ENCODE results near the gene FUT4. TPM values are rescaled to one million over a fixed set of nuclear protein-coding genes. Genes with fewer than 3 reads are reported as not detected.
"Not testable (repeated sequence)": the region's sequence is repeated elsewhere in the genome, so short reads cannot be mapped to it uniquely, and the experiment has no call there.

The FUT4 gene
- total RNA-seq, 4 donors from 2014 or later: 14.9 to 39.0 (median 22.4) TPM

DNA sequence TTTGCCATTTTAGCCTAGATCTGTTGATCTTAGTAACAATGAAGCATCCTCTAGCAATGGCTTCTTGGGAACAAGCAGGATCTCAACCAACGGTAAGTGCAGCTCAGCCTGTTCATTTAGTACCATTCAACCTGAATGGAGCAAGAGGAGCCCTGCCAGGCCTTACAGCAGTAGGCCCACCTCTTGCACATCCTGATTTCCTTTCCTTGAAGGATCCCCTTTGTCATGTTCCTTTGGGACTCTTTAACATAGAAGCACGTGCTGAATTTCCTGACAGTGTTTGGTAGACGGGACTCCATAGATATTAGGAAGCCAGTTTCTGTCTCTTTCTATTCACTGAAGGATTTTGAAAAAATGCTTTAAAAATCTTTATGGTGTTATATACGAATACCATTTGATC is 25.0 kb downstream of the FUT4 start:
- WGBS, 2 donors (ENCODE audit: low coverage in 1 of 2): 82 to 94% methylated on average over 4 of the region's 4 CpGs
- DNase-seq: no peak
- H3K4me3 ChIP-seq: no peak overlapping the region
- peaks cover 0 to under 1% (median 0%) of the 10 kb centered on the region in 4 donors for H3K4me1 ChIP-seq
- intact Hi-C loops (cut with DNase I; ENCODE audit: low total_unique reads) (no loop called here), in situ Hi-C loops (cut with MboI; ENCODE audit: low pct_ligation_motif_present in 1 of 4, low pct_unique_long_range_greater_than_20kb in 1 of 4, low sequenced_read_pairs in 3 of 4) (no loop called here)
- H3K27ac ChIP-seq: no peak overlapping the region
- H3K9me3 ChIP-seq: no peaks in the 10 kb centered on the region
- no peaks in the 10 kb centered on the region for H3K27me3 ChIP-seq
- TF ChIP-seq CTCF (IDR thresholded peaks at IDR 0.05) (no peak), POLR2AphosphoS5 (IDR thresholded peaks at IDR 0.05) (no peak), POLR2A (IDR thresholded peaks at IDR 0.05) (no peak), EP300 (IDR thresholded peaks at IDR 0.05; ENCODE audit: low read depth) (no peak)
- no peaks in the 10 kb centered on the region for H3K36me3 ChIP-seq

DNA sequence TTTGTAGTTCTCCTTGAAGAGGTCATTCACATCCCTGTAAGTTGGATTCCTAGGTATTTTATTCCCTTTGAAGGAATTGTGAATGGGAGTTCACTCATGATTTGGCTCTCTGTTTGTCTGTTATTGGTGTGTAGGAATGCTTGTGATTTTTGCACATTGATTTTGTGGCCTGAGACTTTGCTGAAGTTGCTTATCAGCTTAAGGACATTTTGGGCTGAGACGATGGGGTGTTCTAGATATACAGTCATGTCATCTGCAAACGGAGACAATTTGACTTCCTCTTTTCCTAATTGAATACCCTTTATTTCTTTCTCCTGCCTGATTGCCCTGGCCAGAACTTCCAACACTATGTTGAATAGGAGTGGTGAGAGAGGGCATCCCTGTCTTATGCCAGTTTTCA is 29.3 kb downstream of the FUT4 start:
- intact Hi-C loops (cut with DNase I; ENCODE audit: low total_unique reads); in situ Hi-C loops (cut with MboI; ENCODE audit: low pct_ligation_motif_present in 1 of 4, low pct_unique_long_range_greater_than_20kb in 1 of 4, low sequenced_read_pairs in 3 of 4); H3K27ac ChIP-seq; H3K4me1 ChIP-seq; H3K36me3 ChIP-seq; H3K9me3 ChIP-seq; H3K4me3 ChIP-seq; H3K27me3 ChIP-seq; DNase-seq: not testable (repeated sequence)
- 62 to 83% methylated on average over 1 to 2 of the region's 2 CpGs for WGBS, 2 donors (ENCODE audit: low coverage in 1 of 2)

DNA sequence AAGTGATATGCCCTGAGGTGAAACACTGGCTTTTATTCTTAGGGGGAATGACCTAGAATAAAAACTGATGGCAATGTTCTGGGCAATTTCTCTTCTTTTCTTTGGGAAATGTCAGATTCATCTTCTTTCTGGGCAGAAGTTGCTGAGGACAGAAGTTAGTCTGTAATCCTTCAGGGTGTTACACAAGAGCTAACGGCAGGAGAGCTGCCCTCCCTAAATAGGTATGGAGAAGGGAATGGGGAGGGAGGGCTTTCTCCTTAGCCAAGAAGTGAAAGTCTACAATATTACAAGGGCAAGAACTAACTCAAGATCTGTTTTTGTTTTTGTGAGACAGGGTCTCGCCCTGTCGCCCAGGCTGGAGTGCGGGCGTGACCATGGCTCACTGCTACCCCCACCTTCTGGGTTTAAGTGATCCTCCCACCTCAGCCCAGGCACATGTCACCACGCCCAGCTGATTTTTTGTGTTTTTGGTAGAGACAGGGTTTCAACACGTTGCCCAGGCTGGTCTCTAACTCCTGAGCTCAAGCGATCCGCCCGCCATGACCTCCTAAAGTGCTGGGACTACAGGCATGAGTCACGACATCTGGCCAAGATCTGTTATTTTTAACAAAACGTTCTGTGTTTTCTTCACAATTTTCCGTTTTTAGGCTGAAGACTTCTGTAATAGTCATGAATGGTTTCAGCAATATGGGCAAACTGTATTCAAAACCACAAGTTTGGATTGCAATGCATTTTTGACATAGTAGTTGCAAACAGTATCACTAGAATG is 30.7 kb downstream of the FUT4 start:
- Histone ChIP-seq H3K9me3 (no peaks in the 10 kb centered on the region), H3K36me3 (no peaks in the 10 kb centered on the region), H3K27ac (no peak overlapping the region), H3K4me3 (no peak overlapping the region), H3K27me3 (no peaks in the 10 kb centered on the region), H3K4me1 (peaks cover 0 to 6% (median 0%) of the 10 kb centered on the region in 4 donors)
- WGBS, 2 donors (ENCODE audit: low coverage in 1 of 2): 65 to 79% methylated on average over 2 to 13 of the region's 13 CpGs
- intact Hi-C loops (cut with DNase I; ENCODE audit: low total_unique reads): no loop called here
- no peak for DNase-seq
- in situ Hi-C loops (cut with MboI; ENCODE audit: low pct_ligation_motif_present in 1 of 4, low pct_unique_long_range_greater_than_20kb in 1 of 4, low sequenced_read_pairs in 3 of 4): no loop called here
- TF ChIP-seq CTCF (IDR thresholded peaks at IDR 0.05) (no peak), POLR2A (IDR thresholded peaks at IDR 0.05) (no peak), EP300 (IDR thresholded peaks at IDR 0.05; ENCODE audit: low read depth) (no peak), POLR2AphosphoS5 (IDR thresholded peaks at IDR 0.05) (no peak)

GRCh38 chr11:94576306-94576705 is 32.6 kb downstream of the FUT4 start:
- intact Hi-C loops (cut with DNase I; ENCODE audit: low total_unique reads): no loop called here
- no peak for DNase-seq
- TF ChIP-seq POLR2AphosphoS5 (IDR thresholded peaks at IDR 0.05): no peak
- Histone ChIP-seq H3K4me1 (peaks cover 0 to 6% (median 0%) of the 10 kb centered on the region in 4 donors), H3K36me3 (no peaks in the 10 kb centered on the region), H3K9me3 (no peaks in the 10 kb centered on the region), H3K27ac (no peak overlapping the region), H3K27me3 (no peaks in the 10 kb centered on the region), H3K4me3 (no peak overlapping the region)
- 82 to 89% methylated on average over 4 to 5 of the region's 5 CpGs for WGBS, 2 donors (ENCODE audit: low coverage in 1 of 2)
- in situ Hi-C loops (cut with MboI; ENCODE audit: low pct_ligation_motif_present in 1 of 4, low pct_unique_long_range_greater_than_20kb in 1 of 4, low sequenced_read_pairs in 3 of 4): no loop called here

GRCh38 chr11:94577841-94578240 is 34.1 kb downstream of the FUT4 start:
- TF ChIP-seq POLR2AphosphoS5 (IDR thresholded peaks at IDR 0.05): no peak
- no peak for TF ChIP-seq CTCF (IDR thresholded peaks at IDR 0.05)
- TF ChIP-seq POLR2A (IDR thresholded peaks at IDR 0.05): no peak
- TF ChIP-seq EP300 (IDR thresholded peaks at IDR 0.05; ENCODE audit: low read depth): no peak
- no peak overlapping the region for H3K27ac ChIP-seq
- no peaks in the 10 kb centered on the region for H3K36me3 ChIP-seq
- H3K4me3 ChIP-seq: no peak overlapping the region
- H3K4me1 ChIP-seq: peaks cover 0 to 6% (median 0%) of the 10 kb centered on the region in 4 donors
- H3K9me3 ChIP-seq: no peaks in the 10 kb centered on the region
- 68 to 90% methylated on average over 3 of the region's 3 CpGs for WGBS, 2 donors (ENCODE audit: low coverage in 1 of 2)
- no peaks in the 10 kb centered on the region for H3K27me3 ChIP-seq
- no peak for DNase-seq
- intact Hi-C loops (cut with DNase I; ENCODE audit: low total_unique reads): no loop called here
- in situ Hi-C loops (cut with MboI; ENCODE audit: low pct_ligation_motif_present in 1 of 4, low pct_unique_long_range_greater_than_20kb in 1 of 4, low sequenced_read_pairs in 3 of 4): no loop called here

Measured in transverse colon (tissue), 4 donors.